HFF-Myc (cell line): ENCODE results near the gene EXOC1.

Experiments
- DNase-seq: peaks from one replicate; pipeline ENCODE4 v3.0.0-alpha.2; 2011; ENCODE audit warnings: low read depth; ENCODE audit errors: extremely low read depth
- H3K4me3 ChIP-seq: replicated peaks from 2 replicates; pipeline ENCODE4 v1.5.1; 2011; ENCODE audit warnings: low read depth, mild to moderate bottlenecking, control low read depth, low read length
- CTCF ChIP-seq: IDR thresholded peaks from 2 replicates; pipeline ENCODE4 v1.5.1; 2012; ENCODE audit warnings: mild to moderate bottlenecking, low read depth, low read length, control low read depth; ENCODE audit errors: missing control alignments

Gene EXOC1

GRCh38 chr4:55866290-55866907, 13.0 kb downstream of the EXOC1 start:
- no peak overlapping the region for H3K4me3 ChIP-seq
- DNase-seq, result peak; percentile 80
- no peak for TF ChIP-seq CTCF

GRCh38 chr4:55866973-55867574, 13.6 kb downstream of the EXOC1 start:
- TF ChIP-seq CTCF, result peak; percentile 77
- no peak overlapping the region for H3K4me3 ChIP-seq
- peak; percentile 9 for DNase-seq

GRCh38 chr4:55868581-55869090, 15.2 kb downstream of the EXOC1 start:
- H3K4me3 ChIP-seq, result no peak overlapping the region
- no peak for DNase-seq
- TF ChIP-seq CTCF, result no peak

GRCh38 chr4:55871299-55871800, 17.9 kb downstream of the EXOC1 start:
- H3K4me3 ChIP-seq, result no peak overlapping the region

GRCh38 chr4:55874831-55875230, 21.4 kb downstream of the EXOC1 start:
- H3K4me3 ChIP-seq, result no peak overlapping the region
- no peak for DNase-seq
- TF ChIP-seq CTCF, result no peak

More at GRCh38 chr4:55871299-55871800, 17.9 kb downstream of the EXOC1 start:
- TF ChIP-seq CTCF, result no peak
- DNase-seq, result no peak

GRCh38 chr4:55876387-55876786, 22.9 kb downstream of the EXOC1 start:
- no peak overlapping the region for H3K4me3 ChIP-seq
- TF ChIP-seq CTCF, result no peak
- DNase-seq, result no peak
